Mesothelial cell of epicardium (in vitro differentiated cells): ENCODE measurements around the gene SYNGR3. TPM values are rescaled to one million over a fixed set of nuclear protein-coding genes. Genes with fewer than 3 reads are reported as not detected.

ENCODE experiments used
- DNase-seq, 2 experiments: peaks; one replicate each; pipeline ENCODE4 v3.0.0; 2021; ENCODE audit warnings: low spot score in 2 of 2; ENCODE audit not compliant: unreplicated experiment in 2 of 2
- H3K27ac Mint-ChIP-seq: 2 replicates; pipeline ENCODE4 v1.8.0; 2021; ENCODE audit warnings: mixed read lengths
- H3K27me3 Mint-ChIP-seq: 2 replicates; pipeline ENCODE4 v1.8.0; 2021; ENCODE audit warnings: low read depth, mixed read lengths
- H3K36me3 Mint-ChIP-seq: 2 replicates; pipeline ENCODE4 v1.8.0; 2021; ENCODE audit warnings: mixed read lengths
- H3K4me1 Mint-ChIP-seq: 2 replicates; pipeline ENCODE4 v1.8.0; 2021; ENCODE audit warnings: mixed read lengths
- H3K4me3 Mint-ChIP-seq: 2 replicates; pipeline ENCODE4 v1.8.0; 2021; ENCODE audit warnings: mild to moderate bottlenecking, moderate library complexity, mixed read lengths
- H3K9me3 Mint-ChIP-seq: 2 replicates; pipeline ENCODE4 v1.8.0; 2021; ENCODE audit warnings: mixed read lengths
- CTCF ChIP-seq: fragments of 200-600 bp; sonication (generic); IDR thresholded peaks from one replicate; pipeline ENCODE4 v1.5.0; 2021; ENCODE audit warnings: antibody characterized with exemption; ENCODE audit not compliant: unreplicated experiment
- total RNA-seq: library from RNA; stranded (reverse); gene quantifications from 3 replicates; pipeline ENCODE4 v1.2.1, GENCODE V29; 2021

The SYNGR3 gene
- total RNA-seq, 1 donor from 2014 or later: 1.0 TPM

GRCh38 chr16:2042171-2042985 lies 52.6 kb downstream of the SYNGR3 start:
- TF ChIP-seq CTCF: no peak
- peaks cover 2% of the 10 kb centered on the region for H3K36me3 Mint-ChIP-seq
- no peak overlapping the region for H3K27ac Mint-ChIP-seq
- no peaks in the 10 kb centered on the region for H3K27me3 Mint-ChIP-seq
- peaks cover 31% of the 10 kb centered on the region for H3K4me1 Mint-ChIP-seq
- H3K4me3 Mint-ChIP-seq: no peak overlapping the region
- H3K9me3 Mint-ChIP-seq: no peaks in the 10 kb centered on the region
- no peak for DNase-seq

GRCh38 chr16:2042986-2043666 lies 53.4 kb downstream of the SYNGR3 start:
- Mint-ChIP-seq H3K4me3 (no peak overlapping the region), H3K27me3 (no peaks in the 10 kb centered on the region), H3K27ac (peak overlapping the region; percentile 82), H3K4me1 (peaks cover 23% of the 10 kb centered on the region), H3K36me3 (peaks cover 2% of the 10 kb centered on the region), H3K9me3 (no peaks in the 10 kb centered on the region)
- TF ChIP-seq CTCF: no peak
- no peak for DNase-seq

Other genes starting within 250 kb of the SYNGR3 start
- gene NME3, start 218.4 kb upstream of the SYNGR3 start, total RNA-seq: 56.6 to 58.4 TPM (median 57.7 TPM) in 3 replicates
- gene EME2, start 217.2 kb upstream of the SYNGR3 start, total RNA-seq: 32.3 to 41.5 TPM (median 35.2 TPM) in 3 replicates
- 62.2 to 65.3 TPM (median 63.9 TPM) in 3 replicates for gene MRPS34, start 216.8 kb upstream of the SYNGR3 start, total RNA-seq
- 49.6 to 51.4 TPM (median 50.0 TPM) in 3 replicates for gene SPSB3, start 207.4 kb upstream of the SYNGR3 start, total RNA-seq
- gene NUBP2, start 207.0 kb upstream of the SYNGR3 start, total RNA-seq: 62.9 to 65.3 TPM (median 63.6 TPM) in 3 replicates
- gene IGFALS, start 196.3 kb upstream of the SYNGR3 start, total RNA-seq: 0.34 to 0.63 TPM (median 0.35 TPM) in 3 replicates
- 27.8 to 29.8 TPM (median 29.7 TPM) in 3 replicates for gene HAGH, start 163.1 kb upstream of the SYNGR3 start, total RNA-seq
- 21.3 to 24.1 TPM (median 23.1 TPM) in 3 replicates for gene FAHD1, start 162.8 kb upstream of the SYNGR3 start, total RNA-seq
- not detected in 3 replicates for gene MEIOB, start 117.8 kb upstream of the SYNGR3 start, total RNA-seq
- 0.22 to 0.36 TPM in 2 of 3 replicates, not detected in the other for gene HS3ST6, start 71.6 kb upstream of the SYNGR3 start, total RNA-seq
- gene MSRB1, start 46.8 kb upstream of the SYNGR3 start, total RNA-seq: 13.1 to 14.1 TPM (median 13.4 TPM) in 3 replicates
- 0.40 to 0.45 TPM in 2 of 3 replicates, not detected in the other for gene RPL3L, start 35.3 kb upstream of the SYNGR3 start, total RNA-seq
- gene NDUFB10, start 30.4 kb upstream of the SYNGR3 start, total RNA-seq: 92.9 to 103 TPM (median 95.0 TPM) in 3 replicates
- gene RPS2, start 25.1 kb upstream of the SYNGR3 start, total RNA-seq: 2,265 to 2,496 TPM (median 2,379 TPM) in 3 replicates
- not detected in 3 replicates for gene RNF151, start 23.1 kb upstream of the SYNGR3 start, total RNA-seq
- 35.5 to 40.6 TPM (median 37.2 TPM) in 3 replicates for gene TBL3, start 17.9 kb upstream of the SYNGR3 start, total RNA-seq
- 0.42 to 1.3 TPM (median 0.73 TPM) in 3 replicates for gene NOXO1, start 8.5 kb upstream of the SYNGR3 start, total RNA-seq
- 22.8 to 26.5 TPM (median 23.7 TPM) in 3 replicates for gene GFER, start 5.8 kb upstream of the SYNGR3 start, total RNA-seq
- 50.6 to 52.7 TPM (median 52.7 TPM) in 3 replicates for gene ZNF598, start 19.9 kb downstream of the SYNGR3 start, total RNA-seq
- 14.0 to 16.1 TPM (median 15.4 TPM) in 3 replicates for gene NPW, start 29.8 kb downstream of the SYNGR3 start, total RNA-seq
- 48.1 to 55.1 TPM (median 51.3 TPM) in 3 replicates for gene NHERF2, start 36.9 kb downstream of the SYNGR3 start, total RNA-seq
- 27.6 to 31.1 TPM (median 29.7 TPM) in 3 replicates for gene NTHL1, start 57.9 kb downstream of the SYNGR3 start, total RNA-seq
- 242 to 250 TPM (median 243 TPM) in 3 replicates for gene TSC2, start 58.0 kb downstream of the SYNGR3 start, total RNA-seq
- gene PKD1, start 145.9 kb downstream of the SYNGR3 start, total RNA-seq: 173 to 183 TPM (median 175 TPM) in 3 replicates
- gene RAB26, start 158.7 kb downstream of the SYNGR3 start, total RNA-seq: 1.1 to 1.5 TPM (median 1.3 TPM) in 3 replicates
- gene TRAF7, start 165.8 kb downstream of the SYNGR3 start, total RNA-seq: 63.1 to 68.5 TPM (median 66.1 TPM) in 3 replicates
- 8.9 to 9.8 TPM (median 9.8 TPM) in 3 replicates for gene CASKIN1, start 206.6 kb downstream of the SYNGR3 start, total RNA-seq
- 45.9 to 49.0 TPM (median 47.2 TPM) in 3 replicates for gene MLST8, start 215.5 kb downstream of the SYNGR3 start, total RNA-seq
- gene BRICD5, start 220.9 kb downstream of the SYNGR3 start, total RNA-seq: 11.9 to 14.4 TPM (median 13.0 TPM) in 3 replicates
- 15.2 to 17.9 TPM (median 16.8 TPM) in 3 replicates for gene PGP, start 224.9 kb downstream of the SYNGR3 start, total RNA-seq
- gene E4F1, start 233.6 kb downstream of the SYNGR3 start, total RNA-seq: 29.3 to 36.3 TPM (median 33.0 TPM) in 3 replicates
- gene DNASE1L2, start 246.5 kb downstream of the SYNGR3 start, total RNA-seq: 1.0 to 1.4 TPM (median 1.2 TPM) in 3 replicates